GM19468 (cell line): ENCODE data around the gene MSI1.

Experiments used
- ATAC-seq: cut with Tn5 transposase; IDR thresholded peaks from one replicate; pipeline ENCODE4 v1.9.1; 2021; ENCODE audit warnings: mild to moderate bottlenecking, moderate library complexity, moderate number of reproducible peaks; ENCODE audit not compliant: unreplicated experiment; ENCODE audit errors: extremely low read depth

The MSI1 gene

GRCh38 chr12:120378036-120378435 lies 9.1 kb upstream of the MSI1 start:
- no peak for ATAC-seq

- no peak for ATAC-seq
Observed at GRCh38 chr12:120377611-120378010, 8.6 kb upstream of the MSI1 start.

GRCh38 chr12:120376934-120377572 lies 8.1 kb upstream of the MSI1 start:
- no peak for ATAC-seq

GRCh38 chr12:120376416-120376815 lies 7.5 kb upstream of the MSI1 start:
- ATAC-seq, result no peak

- ATAC-seq, result no peak
Observed at GRCh38 chr12:120376009-120376408, 7.0 kb upstream of the MSI1 start.

GRCh38 chr12:120373683-120374082 lies 4.7 kb upstream of the MSI1 start:
- no peak for ATAC-seq

- no peak for ATAC-seq
Observed at GRCh38 chr12:120370343-120371243, 1.6 kb upstream of the MSI1 start.

GRCh38 chr12:120369603-120370342 lies 809 bp upstream of the MSI1 start:
- ATAC-seq, result no peak

GRCh38 chr12:120367924-120368788 lies 808 bp downstream of the MSI1 start:
- no peak for ATAC-seq

- no peak for ATAC-seq
Observed at GRCh38 chr12:120367233-120367923, 1.6 kb downstream of the MSI1 start.

- ATAC-seq, result no peak
Observed at GRCh38 chr12:120366845-120367232, 2.1 kb downstream of the MSI1 start.

GRCh38 chr12:120366341-120366705 lies 2.6 kb downstream of the MSI1 start:
- ATAC-seq, result no peak

- no peak for ATAC-seq
Observed at GRCh38 chr12:120365675-120366340, 3.2 kb downstream of the MSI1 start.

- ATAC-seq, result no peak
Observed at GRCh38 chr12:120364487-120364886, 4.5 kb downstream of the MSI1 start.

GRCh38 chr12:120363274-120363855 lies 5.6 kb downstream of the MSI1 start:
- ATAC-seq, result no peak

- no peak for ATAC-seq
Observed at GRCh38 chr12:120362516-120363273, 6.3 kb downstream of the MSI1 start.

- no peak for ATAC-seq
Observed at GRCh38 chr12:120361506-120362208, 7.3 kb downstream of the MSI1 start.
